Large intestine (tissue), 3 donors: ENCODE results near the gene OAS2. TPM values are rescaled to one million over a fixed set of nuclear protein-coding genes. Genes with fewer than 3 reads are reported as not detected.
"Not testable (repeated sequence)": the region's sequence is repeated elsewhere in the genome, so short reads cannot be mapped to it uniquely, and the experiment has no call there.

ENCODE experiments used
- DNase-seq, 2 donors: peaks; one replicate each; pipeline versions ENCODE4 v3.0.0 to v3.0.0-alpha.2; 2013
- H3K27ac ChIP-seq: one replicate; pipeline ENCODE4 v1.5.1; 2013; ENCODE audit warnings: low read length
- H3K27me3 ChIP-seq: 2 replicates; pipeline ENCODE4 v1.6.1; 2013; ENCODE audit warnings: low read length; ENCODE audit not compliant: control insufficient read depth, insufficient read depth
- H3K36me3 ChIP-seq: 2 replicates; pipeline ENCODE4 v1.6.1; 2013; ENCODE audit warnings: low read length; ENCODE audit not compliant: control insufficient read depth, insufficient read depth
- H3K4me1 ChIP-seq: one replicate; pipeline ENCODE4 v1.6.1; 2013; ENCODE audit warnings: low read length; ENCODE audit not compliant: control insufficient read depth, insufficient read depth
- H3K4me3 ChIP-seq: one replicate; pipeline ENCODE4 v1.5.1; 2013; ENCODE audit warnings: low read length
- H3K9me3 ChIP-seq: one replicate; pipeline ENCODE4 v1.6.1; 2013; ENCODE audit warnings: mild to moderate bottlenecking, low read depth, low read length, moderate library complexity; ENCODE audit not compliant: control insufficient read depth
- WGBS: methylation state at CpG from one replicate; pipeline ENCODE4 v1.1.5; 2013; ENCODE audit warnings: low lambda C conversion rate; ENCODE audit not compliant: insufficient coverage; 5-methylcytosine and 5-hydroxymethylcytosine counted together
- polyA plus RNA-seq: library from polyadenylated mRNA; unstranded; fragments of 120-200 nt; gene quantifications from one replicate; pipeline ENCODE4 v1.2.1, GENCODE V29; 2013

The OAS2 gene
- polyA plus RNA-seq, 1 donor, result 2.9 TPM

DNA sequence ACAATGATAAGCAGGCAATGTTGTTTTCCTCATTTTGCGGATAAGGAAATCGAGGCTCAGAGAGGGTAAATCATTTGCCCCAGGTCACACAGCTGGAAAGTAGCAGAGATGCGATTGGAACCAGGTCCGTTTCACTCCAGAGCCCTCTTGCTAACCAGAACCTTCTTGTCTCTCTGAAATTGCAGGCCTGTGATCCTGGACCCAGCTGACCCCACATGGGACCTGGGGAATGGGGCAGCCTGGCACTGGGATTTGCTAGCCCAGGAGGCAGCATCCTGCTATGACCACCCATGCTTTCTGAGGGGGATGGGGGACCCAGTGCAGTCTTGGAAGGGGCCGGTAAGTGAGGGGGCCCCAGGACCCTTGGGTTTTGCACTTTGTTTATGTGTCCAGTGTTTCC, 30.6 kb upstream of the OAS2 start:
- peaks cover 20% of the 10 kb centered on the region for H3K36me3 ChIP-seq
- H3K4me1 ChIP-seq, result no peaks in the 10 kb centered on the region
- 100% methylated on average over 2 of the region's 5 CpGs for WGBS
- no peak for DNase-seq
- no peak overlapping the region for H3K4me3 ChIP-seq
- no peaks in the 10 kb centered on the region for H3K9me3 ChIP-seq
- no peak overlapping the region for H3K27ac ChIP-seq
- H3K27me3 ChIP-seq, result no peaks in the 10 kb centered on the region

DNA sequence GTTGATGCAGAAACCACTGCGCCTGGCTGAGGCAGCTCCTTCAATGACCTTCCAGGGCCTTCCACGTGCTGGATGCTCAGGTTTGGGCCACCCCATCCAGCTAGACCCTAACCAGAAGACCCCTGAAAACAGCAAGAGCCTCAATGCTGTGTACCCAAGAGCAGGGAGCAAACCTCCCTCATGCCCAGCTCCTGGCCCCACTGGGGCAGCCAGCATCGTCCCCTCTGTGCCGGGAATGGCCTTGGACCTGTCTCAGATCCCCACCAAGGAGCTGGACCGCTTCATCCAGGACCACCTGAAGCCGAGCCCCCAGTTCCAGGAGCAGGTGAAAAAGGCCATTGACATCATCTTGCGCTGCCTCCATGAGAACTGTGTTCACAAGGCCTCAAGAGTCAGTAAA, 29.5 kb upstream of the OAS2 start:
- peaks cover 20% of the 10 kb centered on the region for H3K36me3 ChIP-seq
- no peak overlapping the region for H3K27ac ChIP-seq
- no peaks in the 10 kb centered on the region for H3K27me3 ChIP-seq
- DNase-seq, result no peak
- WGBS, result no CpG with 5 or more reads among the region's 7 CpGs
- H3K4me1 ChIP-seq, result no peaks in the 10 kb centered on the region
- no peaks in the 10 kb centered on the region for H3K9me3 ChIP-seq
- no peak overlapping the region for H3K4me3 ChIP-seq

DNA sequence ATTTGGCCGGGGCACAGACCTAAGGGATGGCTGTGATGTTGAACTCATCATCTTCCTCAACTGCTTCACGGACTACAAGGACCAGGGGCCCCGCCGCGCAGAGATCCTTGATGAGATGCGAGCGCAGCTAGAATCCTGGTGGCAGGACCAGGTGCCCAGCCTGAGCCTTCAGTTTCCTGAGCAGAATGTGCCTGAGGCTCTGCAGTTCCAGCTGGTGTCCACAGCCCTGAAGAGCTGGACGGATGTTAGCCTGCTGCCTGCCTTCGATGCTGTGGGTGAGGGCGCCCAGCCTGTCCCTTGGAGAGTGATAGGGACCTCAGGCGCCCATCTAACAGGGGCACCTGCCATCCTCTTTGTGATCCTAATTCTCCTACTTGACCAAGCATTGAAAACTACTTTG, 27.6 kb upstream of the OAS2 start:
- Histone ChIP-seq H3K27me3 (no peaks in the 10 kb centered on the region), H3K9me3 (no peaks in the 10 kb centered on the region), H3K4me3 (no peak overlapping the region), H3K27ac (no peak overlapping the region), H3K36me3 (peaks cover 15% of the 10 kb centered on the region), H3K4me1 (no peaks in the 10 kb centered on the region)
- DNase-seq, result no peak
- no CpG with 5 or more reads among the region's 11 CpGs for WGBS

DNA sequence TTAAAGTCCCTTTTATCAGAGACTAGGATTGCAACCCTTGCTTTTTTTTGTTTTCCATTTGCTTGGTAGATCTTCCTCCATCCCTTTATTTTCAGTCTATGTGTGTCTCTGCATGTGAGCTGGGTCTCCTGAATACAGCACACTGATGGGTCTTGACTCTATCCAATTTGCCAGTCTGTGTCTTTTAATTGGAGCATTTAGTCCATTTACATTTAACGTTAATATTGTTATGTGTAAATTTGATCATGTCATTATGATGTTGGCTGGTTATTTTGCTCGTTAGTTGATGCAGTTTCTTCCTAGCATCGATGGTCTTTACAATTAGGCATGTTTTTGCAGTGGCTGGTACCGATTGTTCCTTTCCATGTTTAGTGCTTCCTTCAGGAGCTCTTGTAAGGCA, 21.2 kb upstream of the OAS2 start:
- H3K4me1 ChIP-seq, result not testable (repeated sequence)

DNA sequence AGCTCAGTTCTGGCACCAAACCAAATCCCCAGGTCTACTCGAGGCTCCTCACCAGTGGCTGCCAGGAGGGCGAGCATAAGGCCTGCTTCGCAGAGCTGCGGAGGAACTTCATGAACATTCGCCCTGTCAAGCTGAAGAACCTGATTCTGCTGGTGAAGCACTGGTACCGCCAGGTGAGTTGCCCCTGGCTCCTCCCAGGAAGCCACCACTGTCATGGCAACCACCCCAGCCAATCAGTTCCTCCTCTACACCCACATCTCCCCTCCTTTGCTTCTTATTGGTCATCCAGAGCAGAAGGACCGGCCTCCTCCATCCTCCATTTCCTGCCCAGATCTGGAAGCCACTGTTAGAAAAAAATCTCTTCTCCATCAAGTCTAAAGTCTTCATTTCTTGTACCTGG, 17.2 kb upstream of the OAS2 start:
- no peaks in the 10 kb centered on the region for H3K27me3 ChIP-seq
- no peaks in the 10 kb centered on the region for H3K9me3 ChIP-seq
- no peak for DNase-seq
- no peaks in the 10 kb centered on the region for H3K4me1 ChIP-seq
- H3K27ac ChIP-seq, result no peak overlapping the region
- WGBS, result no CpG with 5 or more reads among the region's 7 CpGs
- H3K36me3 ChIP-seq, result peaks cover 35% of the 10 kb centered on the region
- no peak overlapping the region for H3K4me3 ChIP-seq

More for the DNA sequence above, 21.2 kb upstream of the OAS2 start:
- no CpG with 5 or more reads among the region's 4 CpGs for WGBS
- H3K9me3 ChIP-seq, H3K27me3 ChIP-seq, H3K4me3 ChIP-seq, H3K27ac ChIP-seq, H3K36me3 ChIP-seq, DNase-seq: not testable (repeated sequence)

DNA sequence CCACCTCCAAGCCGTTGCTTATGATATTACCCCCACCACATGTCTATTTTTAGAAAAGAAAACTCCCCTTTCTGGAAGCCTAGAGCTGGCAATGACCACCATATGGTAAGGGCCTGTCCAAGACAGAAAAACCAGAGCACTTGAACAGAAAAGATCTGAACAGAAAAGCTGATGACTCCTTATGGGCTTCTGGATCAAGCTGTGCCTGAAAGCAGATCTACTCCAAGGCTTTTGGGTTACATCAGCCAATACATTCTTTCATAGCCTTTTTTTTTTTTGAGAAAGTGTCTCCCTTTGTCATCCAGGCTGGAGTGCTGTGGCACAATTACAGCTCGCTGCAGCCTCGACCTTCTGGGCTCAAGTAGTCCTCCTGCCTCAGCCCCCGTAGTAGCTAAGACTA, 16.8 kb upstream of the OAS2 start:
- 100% methylated on average over 1 of the region's 4 CpGs for WGBS
- no peak overlapping the region for H3K27ac ChIP-seq
- H3K9me3 ChIP-seq, result no peaks in the 10 kb centered on the region
- H3K36me3 ChIP-seq, result peaks cover 35% of the 10 kb centered on the region
- no peaks in the 10 kb centered on the region for H3K27me3 ChIP-seq
- no peak for DNase-seq
- H3K4me1 ChIP-seq, result no peaks in the 10 kb centered on the region
- H3K4me3 ChIP-seq, result no peak overlapping the region

DNA sequence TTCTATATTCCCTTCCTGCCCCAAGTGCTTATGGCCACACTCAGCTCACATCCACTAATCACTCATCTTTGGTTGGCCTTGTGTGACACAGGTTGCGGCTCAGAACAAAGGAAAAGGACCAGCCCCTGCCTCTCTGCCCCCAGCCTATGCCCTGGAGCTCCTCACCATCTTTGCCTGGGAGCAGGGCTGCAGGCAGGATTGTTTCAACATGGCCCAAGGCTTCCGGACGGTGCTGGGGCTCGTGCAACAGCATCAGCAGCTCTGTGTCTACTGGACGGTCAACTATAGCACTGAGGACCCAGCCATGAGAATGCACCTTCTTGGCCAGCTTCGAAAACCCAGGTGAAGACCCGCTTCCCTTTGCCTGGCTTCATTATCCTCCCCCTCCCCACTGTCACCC, 15.8 kb upstream of the OAS2 start:
- Histone ChIP-seq H3K27me3 (no peaks in the 10 kb centered on the region), H3K27ac (no peak overlapping the region), H3K4me1 (no peaks in the 10 kb centered on the region), H3K36me3 (peaks cover 39% of the 10 kb centered on the region), H3K9me3 (no peaks in the 10 kb centered on the region), H3K4me3 (no peak overlapping the region)
- no CpG with 5 or more reads among the region's 7 CpGs for WGBS
- DNase-seq, result no peak

DNA sequence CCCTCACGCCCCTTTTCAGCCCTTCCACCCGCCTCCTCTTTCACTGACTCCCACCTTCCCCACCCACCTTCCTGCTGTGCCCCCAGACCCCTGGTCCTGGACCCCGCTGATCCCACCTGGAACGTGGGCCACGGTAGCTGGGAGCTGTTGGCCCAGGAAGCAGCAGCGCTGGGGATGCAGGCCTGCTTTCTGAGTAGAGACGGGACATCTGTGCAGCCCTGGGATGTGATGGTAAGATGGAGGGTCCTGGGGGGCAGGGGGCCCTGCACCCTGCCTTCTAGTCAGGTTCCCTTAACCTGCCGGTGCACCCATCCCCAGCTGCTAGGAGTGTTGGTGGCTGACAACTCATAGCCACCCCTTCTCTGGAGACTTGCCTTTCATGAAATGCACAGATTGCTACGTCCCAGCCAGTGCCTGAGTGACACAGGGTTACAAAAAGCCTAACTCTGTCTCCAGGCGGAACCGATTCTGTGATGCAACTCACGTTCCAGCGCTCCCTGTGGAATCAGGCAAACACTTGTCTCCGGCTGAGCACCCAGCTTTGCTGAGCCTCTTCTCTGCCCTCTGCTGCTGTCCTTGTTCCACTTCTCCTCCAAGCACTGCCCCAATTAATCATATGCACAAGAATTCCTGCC, 15.0 kb upstream of the OAS2 start:
- WGBS, result no CpG with 5 or more reads among the region's 14 CpGs

DNA sequence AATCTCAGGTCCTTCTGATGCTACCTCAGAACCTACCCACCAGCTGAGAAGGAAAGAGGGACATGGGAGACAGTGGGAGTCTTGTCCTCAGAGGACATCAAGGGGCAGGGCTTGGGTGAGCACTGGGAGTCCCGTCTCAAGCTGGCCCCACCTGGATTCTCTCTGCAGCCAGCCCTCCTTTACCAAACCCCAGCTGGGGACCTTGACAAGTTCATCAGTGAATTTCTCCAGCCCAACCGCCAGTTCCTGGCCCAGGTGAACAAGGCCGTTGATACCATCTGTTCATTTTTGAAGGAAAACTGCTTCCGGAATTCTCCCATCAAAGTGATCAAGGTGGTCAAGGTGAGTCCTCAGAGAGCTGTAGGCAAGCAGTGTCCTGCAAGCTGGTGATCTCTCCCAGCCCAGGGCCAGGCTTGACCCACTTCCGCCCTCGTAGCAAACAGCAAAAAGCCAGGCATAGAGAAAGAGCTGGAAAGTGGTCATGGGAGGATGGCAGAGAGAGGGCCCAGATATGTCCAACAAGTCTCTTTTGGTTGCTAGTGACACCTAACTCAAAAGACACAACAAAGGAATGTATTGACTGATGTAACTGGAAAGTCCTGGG, 14.2 kb upstream of the OAS2 start:
- H3K4me1 ChIP-seq, result no peaks in the 10 kb centered on the region
- WGBS, result no CpG with 5 or more reads among the region's 6 CpGs
- H3K36me3 ChIP-seq, result peaks cover 42% of the 10 kb centered on the region
- no peak for DNase-seq
- H3K27me3 ChIP-seq, result no peaks in the 10 kb centered on the region
- H3K27ac ChIP-seq, result no peak overlapping the region
- no peak overlapping the region for H3K4me3 ChIP-seq
- no peaks in the 10 kb centered on the region for H3K9me3 ChIP-seq

More for the DNA sequence above, 15.0 kb upstream of the OAS2 start:
- Histone ChIP-seq H3K36me3 (peaks cover 42% of the 10 kb centered on the region), H3K9me3 (no peaks in the 10 kb centered on the region), H3K27me3 (no peaks in the 10 kb centered on the region), H3K4me3 (no peak overlapping the region), H3K27ac (no peak overlapping the region), H3K4me1 (no peaks in the 10 kb centered on the region)
- DNase-seq, result no peak

DNA sequence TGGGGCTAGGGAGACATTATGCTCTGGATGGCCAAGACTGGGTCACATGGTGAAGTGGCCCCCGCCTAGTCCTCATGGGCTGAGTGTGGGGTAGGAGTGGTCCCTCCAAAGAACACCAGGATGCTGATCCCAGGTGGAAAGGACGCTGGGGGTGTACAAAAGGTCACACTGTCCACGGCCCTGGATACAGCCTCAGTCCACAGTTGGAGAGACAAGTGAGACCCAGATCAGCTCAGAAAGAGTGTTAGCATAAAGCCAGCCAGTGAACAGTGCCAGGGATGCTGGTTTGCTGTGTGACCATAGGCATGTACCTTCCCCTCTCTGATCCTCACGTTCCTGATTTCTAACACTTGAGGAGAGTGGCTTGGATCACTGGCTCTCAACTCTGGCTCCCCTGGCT, 13.4 kb upstream of the OAS2 start:
- WGBS, result no CpG with 5 or more reads among the region's 4 CpGs
- no peaks in the 10 kb centered on the region for H3K27me3 ChIP-seq
- no peaks in the 10 kb centered on the region for H3K4me1 ChIP-seq

DNA sequence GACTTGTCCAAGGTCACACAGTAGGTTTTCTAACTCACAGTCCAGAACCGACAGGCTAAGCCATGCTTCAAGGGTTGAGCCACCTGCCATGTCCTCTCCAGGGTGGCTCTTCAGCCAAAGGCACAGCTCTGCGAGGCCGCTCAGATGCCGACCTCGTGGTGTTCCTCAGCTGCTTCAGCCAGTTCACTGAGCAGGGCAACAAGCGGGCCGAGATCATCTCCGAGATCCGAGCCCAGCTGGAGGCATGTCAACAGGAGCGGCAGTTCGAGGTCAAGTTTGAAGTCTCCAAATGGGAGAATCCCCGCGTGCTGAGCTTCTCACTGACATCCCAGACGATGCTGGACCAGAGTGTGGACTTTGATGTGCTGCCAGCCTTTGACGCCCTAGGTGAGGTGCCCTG, 12.7 kb upstream of the OAS2 start:
- no peak for DNase-seq
- H3K36me3 ChIP-seq, result peaks cover 44% of the 10 kb centered on the region
- H3K27me3 ChIP-seq, result no peaks in the 10 kb centered on the region
- no peaks in the 10 kb centered on the region for H3K4me1 ChIP-seq
- H3K4me3 ChIP-seq, result no peak overlapping the region
- WGBS, result no CpG with 5 or more reads among the region's 15 CpGs
- no peaks in the 10 kb centered on the region for H3K9me3 ChIP-seq
- no peak overlapping the region for H3K27ac ChIP-seq

More for the DNA sequence above, 13.4 kb upstream of the OAS2 start:
- Histone ChIP-seq H3K27ac (no peak overlapping the region), H3K4me3 (no peak overlapping the region), H3K36me3 (peaks cover 42% of the 10 kb centered on the region), H3K9me3 (no peaks in the 10 kb centered on the region)
- no peak for DNase-seq
